ENCODE data around the gene FAM53B. TPM values are rescaled to one million over a fixed set of nuclear protein-coding genes. Genes with fewer than 3 reads are reported as not detected.
"Not testable (repeated sequence)": the region's sequence is repeated elsewhere in the genome, so short reads cannot be mapped to it uniquely, and the experiment has no call there.

FAM53B gene
- total RNA-seq, 2 donors from 2014 or later, result 17.1 to 21.1 TPM

DNA sequence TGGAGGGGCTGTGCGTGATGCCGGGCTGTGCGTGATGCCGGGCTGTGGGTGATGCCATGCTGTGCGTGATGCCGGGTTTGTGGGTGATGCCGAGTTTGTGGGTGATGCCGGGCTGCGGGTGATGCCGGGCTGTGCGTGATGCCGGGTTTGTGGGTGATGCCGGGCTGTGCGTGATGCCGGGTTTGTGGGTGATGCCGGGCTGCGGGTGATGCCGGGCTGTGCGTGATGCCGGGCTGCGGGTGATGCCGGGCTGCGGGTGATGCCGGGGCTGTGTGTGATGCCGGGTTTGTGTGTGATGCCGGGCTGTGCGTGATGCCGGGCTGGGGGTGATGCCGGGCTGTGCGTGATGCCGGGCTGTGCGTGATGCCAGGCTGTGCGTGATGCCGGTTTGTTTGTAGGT lies 128.9 kb downstream of the FAM53B start:
- Histone ChIP-seq H3K36me3 (replicated peaks in 1 of 2; ENCODE audit: insufficient read depth in 1 of 2, low read depth in 2 of 2) (no peaks in the 10 kb centered on the region), H3K27me3 (no peaks in the 10 kb centered on the region), H3K27ac (no peak overlapping the region), H3K4me1 (no peaks in the 10 kb centered on the region), H3K9me3 (no peaks in the 10 kb centered on the region), H3K4me3 (no peak overlapping the region)
- 96 to 98% methylated on average over 29 to 34 of the region's 34 CpGs for WGBS, 2 donors
- no peak for ATAC-seq
- intact Hi-C loops (cut with DNase I), result no loop called here
- no peak for DNase-seq
- TF ChIP-seq, protein P1, sequence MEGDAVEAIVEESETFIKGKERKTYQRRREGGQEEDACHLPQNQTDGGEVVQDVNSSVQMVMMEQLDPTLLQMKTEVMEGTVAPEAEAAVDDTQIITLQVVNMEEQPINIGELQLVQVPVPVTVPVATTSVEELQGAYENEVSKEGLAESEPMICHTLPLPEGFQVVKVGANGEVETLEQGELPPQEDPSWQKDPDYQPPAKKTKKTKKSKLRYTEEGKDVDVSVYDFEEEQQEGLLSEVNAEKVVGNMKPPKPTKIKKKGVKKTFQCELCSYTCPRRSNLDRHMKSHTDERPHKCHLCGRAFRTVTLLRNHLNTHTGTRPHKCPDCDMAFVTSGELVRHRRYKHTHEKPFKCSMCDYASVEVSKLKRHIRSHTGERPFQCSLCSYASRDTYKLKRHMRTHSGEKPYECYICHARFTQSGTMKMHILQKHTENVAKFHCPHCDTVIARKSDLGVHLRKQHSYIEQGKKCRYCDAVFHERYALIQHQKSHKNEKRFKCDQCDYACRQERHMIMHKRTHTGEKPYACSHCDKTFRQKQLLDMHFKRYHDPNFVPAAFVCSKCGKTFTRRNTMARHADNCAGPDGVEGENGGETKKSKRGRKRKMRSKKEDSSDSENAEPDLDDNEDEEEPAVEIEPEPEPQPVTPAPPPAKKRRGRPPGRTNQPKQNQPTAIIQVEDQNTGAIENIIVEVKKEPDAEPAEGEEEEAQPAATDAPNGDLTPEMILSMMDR (IDR thresholded peaks at IDR 0.05), result no peak
- TF ChIP-seq POLR2A (IDR thresholded peaks at IDR 0.05), result no peak

DNA sequence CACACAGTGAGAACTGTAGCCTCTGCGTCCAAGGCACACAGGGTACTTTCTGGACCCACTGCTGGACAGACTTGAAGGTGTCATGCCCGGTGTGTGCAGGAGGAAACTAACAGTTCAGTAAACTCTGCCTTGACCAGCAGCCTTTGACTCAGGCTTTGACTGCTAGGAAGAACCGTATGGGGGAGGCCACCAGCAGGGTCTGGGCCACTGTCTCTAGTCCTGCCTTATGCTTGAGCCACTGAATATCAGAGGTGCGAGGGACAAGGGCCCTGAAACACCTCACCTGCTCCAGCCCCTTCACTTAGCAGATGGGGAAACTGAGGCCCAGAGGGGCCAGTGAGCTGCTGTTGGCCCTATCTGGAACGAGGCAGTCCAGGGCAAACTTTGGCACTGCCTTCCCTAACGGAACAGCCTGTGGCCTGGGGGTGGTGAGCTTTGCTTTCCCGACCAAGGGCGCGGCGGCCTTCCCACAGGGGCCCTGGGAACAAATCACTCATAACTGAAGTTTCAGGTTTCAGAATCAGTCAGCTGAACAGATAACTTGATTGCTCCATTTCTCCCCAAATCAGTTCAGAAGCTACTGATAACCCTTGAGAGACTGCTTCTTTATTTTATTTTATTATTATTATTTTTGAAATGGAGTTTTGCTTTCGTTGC lies 130.0 kb downstream of the FAM53B start:
- Histone ChIP-seq H3K27me3 (no peaks in the 10 kb centered on the region), H3K9me3 (no peaks in the 10 kb centered on the region), H3K27ac (no peak overlapping the region), H3K4me1 (no peaks in the 10 kb centered on the region), H3K4me3 (no peak overlapping the region), H3K36me3 (replicated peaks in 1 of 2; ENCODE audit: insufficient read depth in 1 of 2, low read depth in 2 of 2) (no peaks in the 10 kb centered on the region)
- TF ChIP-seq, protein P1 (IDR thresholded peaks at IDR 0.05), result no peak
- no peak for TF ChIP-seq POLR2A (IDR thresholded peaks at IDR 0.05)
- DNase-seq (no peak), ATAC-seq (no peak)
- intact Hi-C loops (cut with DNase I), result no loop called here
- WGBS, 2 donors, result 88 to 93% methylated on average over 8 to 11 of the region's 11 CpGs

DNA sequence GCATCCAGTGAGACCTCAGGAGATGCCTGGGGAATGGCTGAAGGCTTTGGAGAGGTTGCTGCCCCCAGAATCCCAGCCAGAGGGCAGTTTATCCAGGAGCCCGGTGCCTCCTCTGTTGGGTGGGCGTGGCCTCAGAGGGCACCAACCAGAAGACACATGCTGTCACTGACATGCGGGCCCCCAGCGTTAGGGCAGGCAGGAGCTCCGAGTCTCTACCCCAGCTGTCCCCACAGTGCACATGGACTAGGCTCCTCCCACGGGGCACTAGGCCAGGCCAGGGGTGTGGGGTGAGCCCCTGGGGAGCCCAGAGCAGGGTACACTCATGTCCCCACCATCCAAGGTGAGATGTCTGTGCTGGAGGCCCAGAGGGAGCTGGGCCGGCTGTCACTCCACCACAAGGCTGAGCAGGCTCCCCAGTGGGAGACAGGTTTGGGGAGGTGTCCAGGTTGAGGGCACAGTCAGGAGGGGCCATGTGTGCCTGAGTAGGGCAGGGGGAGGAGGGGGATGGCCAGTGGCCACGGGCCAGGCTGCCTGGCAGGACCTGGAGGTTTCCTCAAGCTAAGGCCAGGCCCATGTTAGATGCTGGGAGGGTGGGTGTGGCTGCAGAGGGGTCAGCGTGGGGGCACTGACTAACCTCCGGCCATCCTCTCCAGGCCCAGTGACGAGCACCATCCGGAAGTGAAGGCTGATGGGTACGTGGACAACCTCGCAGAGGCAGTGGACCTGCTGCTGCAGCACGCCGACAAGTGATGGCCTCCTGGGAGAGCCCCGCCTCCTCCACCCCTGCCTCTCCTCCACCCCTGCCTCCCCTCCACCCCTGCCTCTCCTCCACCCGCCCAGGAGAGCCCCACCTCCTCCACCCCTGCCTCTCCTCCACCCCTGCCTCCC lies 131.3 kb downstream of the FAM53B start:
- intact Hi-C loops (cut with DNase I), result no loop called here
- H3K36me3 ChIP-seq (replicated peaks in 1 of 2; ENCODE audit: insufficient read depth in 1 of 2, low read depth in 2 of 2), result no peaks in the 10 kb centered on the region
- 64 to 66% methylated on average over 11 to 15 of the region's 18 CpGs for WGBS, 2 donors
- no peaks in the 10 kb centered on the region for H3K9me3 ChIP-seq
- DNase-seq (no peak), ATAC-seq (peak; percentile 19)
- no peak overlapping the region for H3K4me3 ChIP-seq
- H3K27ac ChIP-seq, result no peak overlapping the region
- no peaks in the 10 kb centered on the region for H3K4me1 ChIP-seq
- no peak for TF ChIP-seq POLR2A (IDR thresholded peaks at IDR 0.05)
- TF ChIP-seq, protein P1 (IDR thresholded peaks at IDR 0.05), result no peak
- no peaks in the 10 kb centered on the region for H3K27me3 ChIP-seq

DNA sequence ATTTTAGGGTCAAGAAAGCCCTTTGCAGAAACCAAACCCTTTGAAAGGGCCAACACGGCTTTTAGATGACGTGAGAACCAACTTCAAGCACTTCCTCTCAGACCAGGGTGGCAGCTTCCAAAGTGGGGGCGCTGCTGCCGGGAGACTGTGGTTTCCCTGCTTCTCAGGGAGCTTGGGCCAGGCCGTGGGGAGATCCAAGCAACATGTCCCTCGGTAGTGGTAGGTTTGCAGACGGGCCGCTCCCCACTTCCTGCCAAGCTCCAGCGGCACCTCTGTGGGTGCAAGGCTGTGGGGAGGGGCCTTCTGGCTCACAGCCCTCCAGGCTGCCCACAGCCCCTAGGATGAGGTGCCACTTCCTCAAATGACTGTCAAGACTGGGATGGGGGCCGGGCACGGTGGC lies 132.4 kb downstream of the FAM53B start:
- no peaks in the 10 kb centered on the region for H3K27me3 ChIP-seq
- TF ChIP-seq, protein P1 (IDR thresholded peaks at IDR 0.05), result no peak
- no peak for TF ChIP-seq POLR2A (IDR thresholded peaks at IDR 0.05)
- no peaks in the 10 kb centered on the region for H3K9me3 ChIP-seq
- H3K4me3 ChIP-seq, result no peak overlapping the region
- intact Hi-C loops (cut with DNase I), result no loop called here
- no peak overlapping the region for H3K27ac ChIP-seq
- no peaks in the 10 kb centered on the region for H3K4me1 ChIP-seq
- peak in 1 of 4 donors; percentile 38 for DNase-seq
- WGBS, 2 donors, result 71 to 82% methylated on average over 7 to 11 of the region's 11 CpGs
- no peaks in the 10 kb centered on the region for H3K36me3 ChIP-seq (replicated peaks in 1 of 2; ENCODE audit: insufficient read depth in 1 of 2, low read depth in 2 of 2)
- ATAC-seq, result no peak

DNA sequence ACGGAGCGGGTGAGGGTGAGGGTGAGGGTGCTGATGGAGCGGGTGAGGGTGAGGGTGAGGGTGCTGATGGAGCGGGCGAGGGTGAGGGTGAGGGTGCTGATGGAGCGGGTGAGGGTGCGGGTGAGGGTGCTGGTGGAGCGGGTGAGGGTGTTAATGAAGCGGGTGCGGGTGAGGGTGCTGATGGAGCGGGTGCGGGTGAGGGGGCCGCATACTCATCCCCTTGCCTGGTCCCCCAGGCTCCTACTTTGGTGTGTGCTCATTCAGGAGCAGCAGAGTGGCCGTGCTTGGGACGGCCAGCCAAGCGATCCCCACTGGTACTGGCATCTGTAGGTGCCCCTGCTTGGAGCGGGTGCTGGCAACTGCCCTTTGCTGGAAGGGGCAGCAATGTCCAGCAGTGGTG lies 133.3 kb downstream of the FAM53B start:
- DNase-seq; H3K4me1 ChIP-seq; H3K36me3 ChIP-seq (replicated peaks in 1 of 2; ENCODE audit: insufficient read depth in 1 of 2, low read depth in 2 of 2); H3K4me3 ChIP-seq; ATAC-seq; intact Hi-C loops (cut with DNase I); H3K27ac ChIP-seq; H3K9me3 ChIP-seq; H3K27me3 ChIP-seq: not testable (repeated sequence)
- 90 to 96% methylated on average over 9 to 14 of the region's 17 CpGs for WGBS, 2 donors

DNA sequence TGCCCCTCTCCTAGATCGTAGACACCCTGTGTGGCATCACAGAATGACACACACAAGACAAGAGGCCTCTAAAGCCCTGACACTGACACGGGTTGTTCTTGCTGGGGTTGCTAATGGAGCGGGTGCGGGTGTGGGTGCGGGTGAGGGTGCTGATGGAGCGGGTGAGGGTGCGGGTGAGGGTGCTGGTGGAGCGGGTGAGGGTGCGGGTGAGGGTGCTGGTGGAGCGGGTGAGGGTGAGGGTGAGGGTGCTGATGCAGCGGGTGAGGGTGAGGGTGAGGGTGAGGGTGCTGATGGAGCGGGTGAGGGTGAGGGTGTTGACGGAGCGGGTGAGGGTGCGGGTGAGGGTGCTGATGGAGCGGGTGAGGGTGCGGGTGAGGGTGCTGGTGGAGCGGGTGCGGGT lies 134.0 kb downstream of the FAM53B start:
- H3K9me3 ChIP-seq; ATAC-seq; H3K27ac ChIP-seq; DNase-seq; H3K4me1 ChIP-seq; H3K4me3 ChIP-seq; intact Hi-C loops (cut with DNase I); H3K36me3 ChIP-seq (replicated peaks in 1 of 2; ENCODE audit: insufficient read depth in 1 of 2, low read depth in 2 of 2); H3K27me3 ChIP-seq: not testable (repeated sequence)
- 92 to 96% methylated on average over 13 of the region's 19 CpGs for WGBS, 2 donors

All from body of pancreas (tissue), 4 donors.